Vagina (tissue), 2 donors: ENCODE data around the gene SGTA. TPM values are rescaled to one million over a fixed set of nuclear protein-coding genes. Genes with fewer than 3 reads are reported as not detected.

Experiments
- DNase-seq, 2 donors: peaks; one replicate each; pipeline ENCODE4 v3.0.0-alpha.2; 2017; ENCODE audit errors: extremely low spot score in 2 of 2
- H3K27ac ChIP-seq: fragments of 200-600 bp; sonication (generic); one replicate; pipeline ENCODE4 v1.5.1; 2019
- H3K27me3 ChIP-seq: fragments of 200-600 bp; sonication (generic); one replicate; pipeline ENCODE4 v1.5.1; 2019
- H3K36me3 ChIP-seq, 2 donors: fragments of 200-600 bp; sonication (generic); one replicate each; pipeline ENCODE4 v1.5.1; 2017 to 2019
- H3K4me1 ChIP-seq: fragments of 200-600 bp; sonication (generic); one replicate; pipeline ENCODE4 v1.5.1; 2019
- H3K4me3 ChIP-seq, 2 donors: fragments of 200-600 bp; sonication (generic); 1 replicate in 1 of 2; 2 replicates in 1 of 2; pipeline ENCODE4 v1.5.1; 2016 to 2019
- H3K9me3 ChIP-seq: fragments of 200-600 bp; sonication (generic); one replicate; pipeline ENCODE4 v1.5.1; 2019
- CTCF ChIP-seq, 3 experiments: fragments of 450-650 bp in 2 of 3; fragments of 200-600 bp in 1 of 3; sonication (generic) in 1 of 3; IDR thresholded peaks; one replicate each; pipeline ENCODE4 v1.5.1; 2017 to 2019; ENCODE audit warnings: antibody characterized with exemption in 3 of 3, mild to moderate bottlenecking in 2 of 3, moderate library complexity in 2 of 3
- POLR2A ChIP-seq, 2 donors: fragments of 450-650 bp; IDR thresholded peaks; one replicate each; pipeline ENCODE4 v1.6.1; 2017; ENCODE audit warnings: antibody characterized with exemption in 2 of 2, mild to moderate bottlenecking in 2 of 2, moderate library complexity in 2 of 2
- POLR2AphosphoS5 ChIP-seq, 2 donors: sonication (generic); formaldehyde crosslinking; IDR thresholded peaks; one replicate each; pipeline ENCODE4 v1.9.0; 2017; ENCODE audit warnings: antibody characterized with exemption in 2 of 2, mild to moderate bottlenecking in 2 of 2, low read depth in 1 of 2; ENCODE audit not compliant: insufficient read depth in 1 of 2
- intact Hi-C: fragments of 100-400 bp; cut with DNase I; formaldehyde crosslinking; loops from one replicate; pipeline ENCODE4 v1.15.1; 2023
- total RNA-seq: library from RNA; depleted of rRNA; stranded (reverse); fragments of >200 nt; gene quantifications from one replicate; pipeline ENCODE4 v1.2.3, GENCODE V29; 2016

The SGTA gene
- total RNA-seq, 1 donor from 2014 or later = 58.4 TPM

- DNase-seq = no peak
- H3K4me3 ChIP-seq = no peak overlapping the region
- intact Hi-C loops = no loop called here
- H3K27me3 ChIP-seq = no peaks in the 10 kb centered on the region
- TF ChIP-seq POLR2AphosphoS5 (IDR thresholded peaks at IDR 0.05; ENCODE audit: insufficient read depth in 1 of 2, low read depth in 1 of 2) (no peak), POLR2A (IDR thresholded peaks at IDR 0.05) (no peak), CTCF (IDR thresholded peaks at IDR 0.05) (no peak)
- H3K27ac ChIP-seq = no peak overlapping the region
- no peaks in the 10 kb centered on the region for H3K4me1 ChIP-seq
- H3K9me3 ChIP-seq = no peaks in the 10 kb centered on the region
- peaks cover 0 to 25% of the 10 kb centered on the region in 2 donors for H3K36me3 ChIP-seq
These were observed 28.2 kb downstream of the SGTA start for GRCh38 chr19:2754659-2755447.

- no peaks in the 10 kb centered on the region for H3K4me1 ChIP-seq
- no peak for TF ChIP-seq POLR2A (IDR thresholded peaks at IDR 0.05)
These were observed 31.6 kb downstream of the SGTA start for GRCh38 chr19:2751438-2751830.

GRCh38 chr19:2750808-2751437 lies 32.1 kb downstream of the SGTA start:
- H3K4me1 ChIP-seq = no peaks in the 10 kb centered on the region
- H3K36me3 ChIP-seq = peaks cover 0 to 11% of the 10 kb centered on the region in 2 donors
- no peaks in the 10 kb centered on the region for H3K9me3 ChIP-seq
- TF ChIP-seq POLR2A (IDR thresholded peaks at IDR 0.05) (no peak), POLR2AphosphoS5 (IDR thresholded peaks at IDR 0.05; ENCODE audit: insufficient read depth in 1 of 2, low read depth in 1 of 2) (no peak), CTCF (IDR thresholded peaks at IDR 0.05) (no peak)
- no peak for DNase-seq
- no peak overlapping the region for H3K27ac ChIP-seq
- H3K27me3 ChIP-seq = no peaks in the 10 kb centered on the region
- H3K4me3 ChIP-seq = no peak overlapping the region
- intact Hi-C loops = no loop called here

More at GRCh38 chr19:2751438-2751830, 31.6 kb downstream of the SGTA start:
- Histone ChIP-seq H3K27me3 (no peaks in the 10 kb centered on the region), H3K4me3 (no peak overlapping the region), H3K36me3 (peaks cover 0 to 12% of the 10 kb centered on the region in 2 donors), H3K27ac (no peak overlapping the region), H3K9me3 (no peaks in the 10 kb centered on the region)
- intact Hi-C loops = no loop called here
- no peak for DNase-seq

- Histone ChIP-seq H3K4me1 (no peaks in the 10 kb centered on the region), H3K36me3 (no peaks in the 10 kb centered on the region), H3K4me3 (no peak overlapping the region), H3K27ac (no peak overlapping the region), H3K9me3 (no peaks in the 10 kb centered on the region), H3K27me3 (no peaks in the 10 kb centered on the region)
- intact Hi-C loops = loop anchor here (5.0 kb wide), 1 partner anchor 95 kb away; no protein-coding TSS in a partner anchor
- no peak for TF ChIP-seq POLR2A (IDR thresholded peaks at IDR 0.05)
- no peak for TF ChIP-seq POLR2AphosphoS5 (IDR thresholded peaks at IDR 0.05; ENCODE audit: insufficient read depth in 1 of 2, low read depth in 1 of 2)
- no peak for TF ChIP-seq CTCF (IDR thresholded peaks at IDR 0.05)
- DNase-seq = no peak
These were observed 35.7 kb downstream of the SGTA start for GRCh38 chr19:2747349-2747748.

GRCh38 chr19:2744113-2744512 lies 39.0 kb downstream of the SGTA start:
- intact Hi-C loops = no loop called here
- H3K9me3 ChIP-seq = no peaks in the 10 kb centered on the region
- H3K36me3 ChIP-seq = no peaks in the 10 kb centered on the region
- DNase-seq = no peak
- TF ChIP-seq POLR2AphosphoS5 (IDR thresholded peaks at IDR 0.05; ENCODE audit: insufficient read depth in 1 of 2, low read depth in 1 of 2) = no peak
- TF ChIP-seq POLR2A (IDR thresholded peaks at IDR 0.05) = no peak
- no peak for TF ChIP-seq CTCF (IDR thresholded peaks at IDR 0.05)
- peaks cover 5% of the 10 kb centered on the region for H3K4me1 ChIP-seq
- no peak overlapping the region for H3K4me3 ChIP-seq
- H3K27ac ChIP-seq = no peak overlapping the region
- H3K27me3 ChIP-seq = no peaks in the 10 kb centered on the region
